Measurements from ENCODE around the gene DAB2IP. TPM values are rescaled to one million over a fixed set of nuclear protein-coding genes. Genes with fewer than 3 reads are reported as not detected.

The DAB2IP gene
- total RNA-seq, 1 experiment from 2014 or later = 31.0 TPM

GRCh38 chr9:121607434-121608167 is 43.8 kb upstream of the DAB2IP start:
- Histone ChIP-seq H3K79me2 (ENCODE audit: insufficient read depth, low read length) (peaks cover 42% of the 10 kb centered on the region), H2AFZ (ENCODE audit: low read depth, low read length, poor library complexity, severe bottlenecking) (no peak overlapping the region), H3K4me2 (ENCODE audit: low read length) (peak overlapping the region; percentile 61), H3K9me3 (ENCODE audit: control insufficient read depth in 1 of 2, insufficient read depth in 1 of 2, low read depth in 1 of 2, low read length in 2 of 2) (no peaks in the 10 kb centered on the region), H3K9ac (ENCODE audit: low read length) (no peak overlapping the region), H3K36me3 (ENCODE audit: control insufficient read depth in 1 of 2, insufficient read depth in 2 of 2, low read length in 2 of 2) (no peaks in the 10 kb centered on the region), H4K20me1 (ENCODE audit: insufficient read depth) (peaks cover 9% of the 10 kb centered on the region; the same call in 1 of the 2 replicates), H3K9me2 (ENCODE audit: insufficient read depth) (no peaks in the 10 kb centered on the region), H3K4me1 (ENCODE audit: control insufficient read depth in 1 of 2, insufficient read depth in 2 of 2, low read length in 2 of 2) (peaks cover 54 to 68% of the 10 kb centered on the region in 2 experiments), H3K27ac (ENCODE audit: low read depth, low read length) (peak overlapping the region; percentile 59), H3K27me3 (ENCODE audit: insufficient read depth, low read length) (no peaks in the 10 kb centered on the region), H3K4me3 (replicated peaks in 1 of 2; ENCODE audit: low read depth in 1 of 2, low read length in 2 of 2) (peak overlapping the region in 1 of 2 experiments; percentile 36; a peak in 2 of 4 replicates)
- intact Hi-C loops (cut with micrococcal nuclease) = no loop called here
- ChIA-PET RAD21 (ENCODE audit: low non-redundant PET in 1 of 2, low total read pairs in 2 of 2, uncharacterized antibody in 2 of 2, unreplicated experiment in 2 of 2) (no interaction called here), CTCF (no interaction called here), POLR2A (no interaction called here)
- ATAC-seq (peak; percentile 54), DNase-seq (ENCODE audit: low read depth, low spot score) (peak; percentile 24)
- TF ChIP-seq ZNF274 (IDR thresholded peaks at IDR 0.05; ENCODE audit: low read depth, low read length) (no peak), ELF1 (IDR thresholded peaks at IDR 0.05; ENCODE audit: borderline replicate concordance, low read depth) (no peak), ZFX (IDR thresholded peaks at IDR 0.05) (no peak)
- BruUV-seq (replicated peaks) = no TSS peak

- peaks cover 9% of the 10 kb centered on the region; the same call in 1 of the 2 replicates for H4K20me1 ChIP-seq (ENCODE audit: insufficient read depth)
- H2AFZ ChIP-seq (ENCODE audit: low read depth, low read length, poor library complexity, severe bottlenecking) = no peak overlapping the region
- H3K9me2 ChIP-seq (ENCODE audit: insufficient read depth) = no peaks in the 10 kb centered on the region
- no TSS peak for BruUV-seq (replicated peaks)
- H3K4me2 ChIP-seq (ENCODE audit: low read length) = peak overlapping the region; percentile 61
- no peaks in the 10 kb centered on the region for H3K9me3 ChIP-seq (ENCODE audit: control insufficient read depth in 1 of 2, insufficient read depth in 1 of 2, low read depth in 1 of 2, low read length in 2 of 2)
- peaks cover 45% of the 10 kb centered on the region for H3K79me2 ChIP-seq (ENCODE audit: insufficient read depth, low read length)
- intact Hi-C loops (cut with micrococcal nuclease) = no loop called here
- H3K9ac ChIP-seq (ENCODE audit: low read length) = no peak overlapping the region
- no peak for DNase-seq (ENCODE audit: low read depth, low spot score)
- ATAC-seq = no peak
- CTCF ChIA-PET = interaction anchor here (3.2 kb wide), 1 partner anchor 10 kb away, joined by 18 read pairs; no protein-coding TSS in a partner anchor
- no peaks in the 10 kb centered on the region for H3K27me3 ChIP-seq (ENCODE audit: insufficient read depth, low read length)
- peak overlapping the region in 1 of 2 experiments; percentile 36; a peak in 2 of 4 replicates for H3K4me3 ChIP-seq (replicated peaks in 1 of 2; ENCODE audit: low read depth in 1 of 2, low read length in 2 of 2)
- POLR2A ChIA-PET = no interaction called here
- TF ChIP-seq POLR2A (IDR thresholded peaks at IDR 0.05; ENCODE audit: borderline replicate concordance, extremely low read depth, insufficient read depth, insufficient read length) (no peak), YY1 (IDR thresholded peaks at IDR 0.05; ENCODE audit: extremely low read depth, insufficient replicate concordance, low read depth, low read length) (no peak)
- peaks cover 61 to 66% of the 10 kb centered on the region in 2 experiments for H3K4me1 ChIP-seq (ENCODE audit: control insufficient read depth in 1 of 2, insufficient read depth in 2 of 2, low read length in 2 of 2)
- H3K27ac ChIP-seq (ENCODE audit: low read depth, low read length) = peak overlapping the region; percentile 59
- H3K36me3 ChIP-seq (ENCODE audit: control insufficient read depth in 1 of 2, insufficient read depth in 2 of 2, low read length in 2 of 2) = no peaks in the 10 kb centered on the region
- RAD21 ChIA-PET (ENCODE audit: low non-redundant PET in 1 of 2, low total read pairs in 2 of 2, uncharacterized antibody in 2 of 2, unreplicated experiment in 2 of 2) = no interaction called here
Measured at GRCh38 chr9:121608168-121608853, 43.1 kb upstream of the DAB2IP start.

Measured in HCT116 (cell line).